AG09309 (cell line): ENCODE results near the gene PRDM4.
A peak's percentile ranks its signal among the peaks of the same experiment; 100 is the strongest.

Experiments
- DNase-seq: peaks from one replicate; pipeline ENCODE4 v3.0.0-alpha.2; 2010; ENCODE audit warnings: low read depth
- H3K4me3 ChIP-seq: 2 replicates; pipeline ENCODE4 v1.5.1; 2011; ENCODE audit warnings: mild to moderate bottlenecking, low read depth, low read length, moderate library complexity; ENCODE audit not compliant: control insufficient read depth
- CTCF ChIP-seq: IDR thresholded peaks from 2 replicates; pipeline ENCODE4 v1.5.1; 2011; ENCODE audit warnings: mild to moderate bottlenecking, low read depth, low read length, inconsistent platforms; ENCODE audit not compliant: insufficient read depth, control insufficient read depth; ENCODE audit errors: missing control alignments

The PRDM4 gene

GRCh38 chr12:107774349-107775029 is 13.6 kb upstream of the PRDM4 start, which contains the start of gene ASCL4:
Gene ASCL4 (plus strand): TSS chr12:107774704. CDS start chr12:107775219, 515 bp downstream.
- H3K4me3 ChIP-seq, result no peak within 1 kb of the TSS
- no peak for TF ChIP-seq CTCF
- DNase-seq, result no peak

- no peak for DNase-seq
- H3K4me3 ChIP-seq, result no peak overlapping the region
- TF ChIP-seq CTCF, result no peak
Observed at GRCh38 chr12:107767466-107767865, 6.5 kb upstream of the PRDM4 start.

GRCh38 chr12:107765316-107765715 is 4.4 kb upstream of the PRDM4 start:
- no peak for DNase-seq
- no peak overlapping the region for H3K4me3 ChIP-seq
- TF ChIP-seq CTCF, result no peak

GRCh38 chr12:107764626-107765025 is 3.7 kb upstream of the PRDM4 start:
- H3K4me3 ChIP-seq, result no peak overlapping the region
- TF ChIP-seq CTCF, result no peak
- DNase-seq, result no peak

GRCh38 chr12:107762874-107763273 is 1.9 kb upstream of the PRDM4 start:
- DNase-seq, result no peak
- no peak overlapping the region for H3K4me3 ChIP-seq
- TF ChIP-seq CTCF, result no peak

GRCh38 chr12:107761502-107761904 is 566 bp upstream of the PRDM4 start:
- peak overlapping the region; percentile 51 for H3K4me3 ChIP-seq
- TF ChIP-seq CTCF, result no peak
- DNase-seq, result no peak
